Panc1 (cell line): ENCODE results near the gene ALG12. TPM values are rescaled to one million over a fixed set of nuclear protein-coding genes. Genes with fewer than 3 reads are reported as not detected.

Experiments
- ATAC-seq: fragments of 200-7000 bp; cut with Tn5 transposase; 2 replicates; pipeline ENCODE4 v1.9.1; 2020; ENCODE audit warnings: mild to moderate bottlenecking, moderate library complexity
- BruUV-seq: library from RNA; stranded (reverse); fragments of 400-500 nt; replicated peaks from 2 replicates; lab custom pipeline; 2021; lab: Mats Ljungman, UMichigan
- CTCF ChIA-PET: fragments of 300-600 bp; sonication (Branson Sonifier 250); formaldehyde crosslinking; loops from one replicate; lab custom pipeline; 2022; ENCODE audit warnings: antibody characterized with exemption; lab: Charles Lee
- POLR2A ChIA-PET: fragments of 300-600 bp; sonication (Branson Sonifier 250); formaldehyde crosslinking; loops from one replicate; lab custom pipeline; 2022; ENCODE audit warnings: antibody characterized with exemption; lab: Charles Lee
- DNase-seq: peaks from one replicate; pipeline ENCODE4 v3.0.0-alpha.2; 2010; ENCODE audit warnings: low read depth, low spot score
- H3K27ac ChIP-seq: 2 replicates; pipeline ENCODE4 v1.5.1; 2011; ENCODE audit warnings: mild to moderate bottlenecking, low read length, inconsistent platforms
- H3K27me3 ChIP-seq: fragments of 200-500 bp; sonication (Bioruptor generic); 2 replicates; pipeline ENCODE4 v1.6.0; 2014; ENCODE audit warnings: low read length, inconsistent platforms; ENCODE audit not compliant: control insufficient read depth, insufficient read depth
- H3K36me3 ChIP-seq: fragments of 200-500 bp; sonication (Bioruptor generic); 2 replicates; pipeline ENCODE4 v1.5.1; 2014; ENCODE audit warnings: inconsistent platforms, mild to moderate bottlenecking, low read length, moderate library complexity; ENCODE audit not compliant: control insufficient read depth, insufficient read depth
- H3K4me1 ChIP-seq: 2 replicates; pipeline ENCODE4 v1.5.1; 2011; ENCODE audit warnings: inconsistent platforms, mild to moderate bottlenecking, low read length, moderate library complexity; ENCODE audit not compliant: control insufficient read depth, insufficient read depth
- H3K4me3 ChIP-seq, 2 experiments: 2 replicates each; pipeline ENCODE4 v1.5.1; 2011 to 2012; ENCODE audit warnings: low read depth in 2 of 2, low read length in 2 of 2, mild to moderate bottlenecking in 2 of 2, inconsistent platforms in 1 of 2, moderate library complexity in 1 of 2
- H3K9me3 ChIP-seq: fragments of 200-500 bp; sonication (Bioruptor generic); 2 replicates; pipeline ENCODE4 v1.5.1; 2014; ENCODE audit warnings: low read depth, mild to moderate bottlenecking, inconsistent platforms, low read length, moderate library complexity; ENCODE audit not compliant: control insufficient read depth, insufficient read depth
- CTCF ChIP-seq: fragments of 450-650 bp; IDR thresholded peaks from 2 replicates; pipeline ENCODE4 v1.5.1; 2017; ENCODE audit warnings: mild to moderate bottlenecking
- POLR2AphosphoS5 ChIP-seq: IDR thresholded peaks from 2 replicates; pipeline ENCODE4 v1.6.1; 2012; ENCODE audit warnings: mild to moderate bottlenecking, low read depth, low read length, moderate library complexity
- REST ChIP-seq, 2 experiments: IDR thresholded peaks; 2 replicates each; pipeline ENCODE4 v1.6.1; 2011 to 2012; ENCODE audit warnings: low read depth in 2 of 2, control low read depth in 1 of 2, low read length in 1 of 2, mild to moderate bottlenecking in 1 of 2, moderate library complexity in 1 of 2; ENCODE audit not compliant: insufficient read depth in 1 of 2
- SIN3A ChIP-seq: IDR thresholded peaks from 2 replicates; pipeline ENCODE4 v1.6.1; 2012; ENCODE audit warnings: low read depth, mild to moderate bottlenecking, low read length, moderate library complexity, borderline replicate concordance; ENCODE audit not compliant: insufficient read depth
- TCF7L2 ChIP-seq: IDR thresholded peaks from 2 replicates; pipeline ENCODE4 v1.6.1; 2011; ENCODE audit warnings: mild to moderate bottlenecking, low read depth, low read length, inconsistent platforms
- in situ Hi-C: cut with HindIII; loops from 2 replicates; pipeline ENCODE4 v1.10.0; 2016; ENCODE audit warnings: low sequenced_read_pairs, low pct_unique_long_range_greater_than_20kb
- intact Hi-C: fragments of 100-400 bp; cut with micrococcal nuclease; formaldehyde crosslinking; loops from one replicate; pipeline ENCODE4 v1.10.0; 2022; ENCODE audit not compliant: unreplicated experiment
- total RNA-seq: library from RNA; stranded (reverse); gene quantifications from one replicate; pipeline ENCODE4 v1.2.1, GENCODE V29; 2021; ENCODE audit not compliant: unreplicated experiment

The ALG12 gene
- total RNA-seq, 1 experiment from 2014 or later: 23.4 TPM

- CTCF ChIA-PET: no interaction called here
Observed at GRCh38 chr22:49909476-49910205, 8.6 kb downstream of the ALG12 start.

GRCh38 chr22:49907807-49908206, 10.4 kb downstream of the ALG12 start:
- H3K9me3 ChIP-seq: no peaks in the 10 kb centered on the region
- no peak for TF ChIP-seq REST (IDR thresholded peaks at IDR 0.05; ENCODE audit: insufficient read depth in 1 of 2, low read depth in 2 of 2, low read length in 1 of 2)
- TF ChIP-seq POLR2AphosphoS5: no peak
- no peak for TF ChIP-seq CTCF
- TF ChIP-seq TCF7L2: no peak
- no peak for TF ChIP-seq SIN3A
- no TSS peak for BruUV-seq
- ATAC-seq (no peak), DNase-seq (no peak)
- no peaks in the 10 kb centered on the region for H3K4me1 ChIP-seq
- intact Hi-C loops (no loop called here), in situ Hi-C loops (no loop called here)
- POLR2A ChIA-PET: no interaction called here
- no peak overlapping the region for H3K27ac ChIP-seq
- CTCF ChIA-PET: no interaction called here
- no peak overlapping the region for H3K4me3 ChIP-seq
- H3K27me3 ChIP-seq: no peaks in the 10 kb centered on the region
- no peaks in the 10 kb centered on the region for H3K36me3 ChIP-seq

More at GRCh38 chr22:49909476-49910205, 8.6 kb downstream of the ALG12 start:
- no TSS peak for BruUV-seq
- Histone ChIP-seq H3K36me3 (no peaks in the 10 kb centered on the region), H3K9me3 (no peaks in the 10 kb centered on the region), H3K4me3 (no peak overlapping the region), H3K27me3 (no peaks in the 10 kb centered on the region), H3K4me1 (no peaks in the 10 kb centered on the region), H3K27ac (no peak overlapping the region)
- in situ Hi-C loops (no loop called here), intact Hi-C loops (no loop called here)
- POLR2A ChIA-PET: no interaction called here
- TF ChIP-seq TCF7L2: no peak
- no peak for TF ChIP-seq CTCF
- TF ChIP-seq SIN3A: no peak
- no peak for TF ChIP-seq POLR2AphosphoS5
- no peak for TF ChIP-seq REST (IDR thresholded peaks at IDR 0.05; ENCODE audit: insufficient read depth in 1 of 2, low read depth in 2 of 2, low read length in 1 of 2)
- ATAC-seq (no peak), DNase-seq (no peak)
